HG02571 (cell line): ENCODE data around the gene ABCD1.

Experiments used
- ATAC-seq: cut with Tn5 transposase; IDR thresholded peaks from one replicate; pipeline ENCODE4 v1.9.1; 2021; ENCODE audit warnings: mild to moderate bottlenecking, moderate library complexity; ENCODE audit not compliant: unreplicated experiment

ABCD1 gene

DNA sequence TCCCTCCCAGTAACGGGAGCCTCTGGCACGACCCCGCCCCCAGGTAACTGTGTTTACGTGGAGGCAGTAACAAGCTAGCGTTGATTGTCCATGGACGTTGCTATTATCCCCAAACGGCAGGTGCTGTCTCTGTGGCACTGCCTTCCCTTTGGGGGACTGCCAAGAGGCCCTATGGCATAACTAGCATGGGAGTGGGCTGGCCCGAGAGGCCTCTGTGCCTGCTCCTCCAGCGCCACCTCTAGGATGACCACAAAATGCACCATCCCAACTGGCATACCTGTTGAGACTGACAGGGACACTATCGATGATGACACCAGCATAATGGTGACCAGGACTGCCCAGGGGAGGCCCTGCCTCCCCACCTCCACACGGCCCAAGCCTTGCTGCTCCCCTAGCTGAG, 57.7 kb downstream of the ABCD1 start:
- ATAC-seq, result no peak

DNA sequence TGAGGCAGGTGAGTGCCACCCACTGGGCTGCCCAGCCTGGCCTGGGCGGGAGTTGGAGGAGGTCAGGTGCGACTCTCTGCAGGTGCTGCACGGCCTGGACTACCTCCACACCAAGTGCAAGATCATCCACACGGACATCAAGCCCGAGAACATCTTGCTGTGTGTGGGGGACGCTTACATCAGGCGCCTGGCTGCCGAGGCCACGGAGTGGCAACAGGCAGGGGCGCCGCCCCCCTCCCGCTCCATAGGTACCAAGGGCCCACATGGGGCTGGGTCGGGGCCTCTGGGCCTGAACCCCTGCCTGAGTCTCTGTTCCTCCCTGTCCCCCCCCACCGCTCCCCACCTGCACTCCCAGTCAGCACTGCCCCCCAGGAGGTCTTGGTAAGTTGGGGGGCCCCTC, 58.2 kb downstream of the ABCD1 start:
- ATAC-seq, result no peak

DNA sequence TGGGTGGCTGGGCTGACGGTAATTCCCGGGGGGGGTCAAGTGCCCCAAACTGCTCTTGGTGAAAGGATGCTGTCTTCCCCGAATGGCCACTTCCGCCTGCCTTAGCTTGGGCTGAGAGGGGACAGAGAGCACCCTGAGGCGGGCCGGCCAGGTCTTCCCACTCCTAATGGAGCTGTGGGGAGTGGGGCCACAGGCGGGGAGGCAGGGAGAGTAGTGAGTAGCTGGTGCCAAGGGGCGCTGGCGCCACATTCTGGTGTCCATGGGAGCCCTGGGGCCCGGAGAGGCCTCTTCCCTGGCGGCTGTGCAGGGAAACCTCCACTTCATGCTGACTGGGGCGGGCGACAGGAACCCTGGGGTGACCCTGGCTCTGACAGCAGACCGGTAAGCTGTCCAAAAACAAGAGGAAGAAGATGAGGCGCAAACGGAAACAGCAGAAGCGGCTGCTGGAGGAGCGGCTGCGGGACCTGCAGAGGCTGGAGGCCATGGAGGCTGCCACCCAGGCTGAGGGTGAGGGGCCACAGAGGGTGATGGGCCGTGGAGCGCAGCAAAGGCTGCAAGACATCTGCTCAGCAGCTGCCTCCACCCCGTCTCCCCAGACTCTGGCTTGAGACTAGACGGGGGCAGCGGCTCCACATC, 58.8 kb downstream of the ABCD1 start:
- no peak for ATAC-seq

DNA sequence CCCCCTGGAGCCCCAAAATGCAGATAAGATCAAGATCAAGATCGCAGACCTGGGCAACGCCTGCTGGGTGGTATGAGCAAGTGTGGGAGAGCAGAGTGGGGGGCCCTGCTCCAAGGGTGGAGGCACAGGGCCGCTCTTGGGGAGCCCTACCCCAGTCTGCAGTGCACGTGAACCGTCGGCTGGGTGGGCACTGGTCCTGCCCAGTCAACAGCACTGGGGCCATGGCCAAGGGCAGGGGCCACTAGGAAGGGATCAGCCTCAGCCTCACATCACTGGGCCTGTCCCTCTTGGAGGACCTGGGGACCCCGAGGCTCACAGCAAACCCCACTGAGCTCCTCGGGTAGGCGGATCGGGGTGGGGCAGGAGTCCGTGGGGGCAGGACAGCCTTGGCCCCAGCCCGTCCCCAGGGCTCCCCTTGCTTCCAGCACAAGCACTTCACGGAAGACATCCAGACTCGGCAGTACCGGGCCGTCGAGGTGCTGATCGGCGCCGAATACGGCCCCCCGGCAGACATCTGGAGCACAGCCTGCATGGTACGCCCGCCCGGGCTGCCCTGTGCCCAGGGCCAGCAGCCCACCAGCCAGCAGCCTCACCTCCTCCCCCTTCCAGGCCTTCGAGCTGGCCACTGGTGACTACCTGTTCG, 59.8 kb downstream of the ABCD1 start:
- ATAC-seq, result no peak

DNA sequence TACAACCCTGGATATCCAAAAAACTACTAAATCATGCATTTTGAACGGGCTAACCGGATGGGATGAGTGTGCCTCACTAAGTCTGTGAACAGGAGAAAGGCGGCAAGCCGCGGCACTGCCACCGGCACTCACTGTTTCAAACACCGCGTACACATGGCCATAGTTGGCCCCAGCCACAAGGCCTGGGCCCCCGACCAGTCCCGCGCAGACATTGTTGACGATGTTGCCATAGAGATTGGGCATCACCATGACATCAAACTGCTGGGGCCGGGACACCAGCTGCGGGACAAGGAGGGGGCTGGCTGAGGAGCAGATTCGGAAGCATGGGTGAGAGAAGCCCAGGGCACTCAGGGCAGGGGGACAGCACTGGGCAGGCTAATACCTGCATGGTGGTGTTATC, 62.0 kb downstream of the ABCD1 start:
- no peak for ATAC-seq

DNA sequence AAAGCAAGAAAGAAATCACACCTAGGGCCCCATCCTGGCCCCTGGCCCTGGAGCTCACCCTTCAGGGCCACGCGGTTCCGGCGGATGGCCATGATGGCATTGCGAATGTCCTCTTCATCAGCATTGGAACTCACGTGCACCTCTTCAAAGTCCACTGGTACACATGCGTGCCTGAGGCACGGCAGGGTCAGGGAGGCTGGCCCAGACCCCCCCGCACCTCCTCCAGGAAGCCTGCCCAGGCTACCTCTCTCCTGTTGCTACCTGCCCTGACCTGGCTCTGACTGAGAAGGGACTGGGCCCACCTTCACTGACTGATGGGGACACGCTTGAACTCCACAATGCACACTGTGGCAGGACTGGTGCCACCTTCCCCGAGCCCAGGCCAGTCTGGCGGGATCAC, 65.0 kb downstream of the ABCD1 start:
- ATAC-seq, result no peak

DNA sequence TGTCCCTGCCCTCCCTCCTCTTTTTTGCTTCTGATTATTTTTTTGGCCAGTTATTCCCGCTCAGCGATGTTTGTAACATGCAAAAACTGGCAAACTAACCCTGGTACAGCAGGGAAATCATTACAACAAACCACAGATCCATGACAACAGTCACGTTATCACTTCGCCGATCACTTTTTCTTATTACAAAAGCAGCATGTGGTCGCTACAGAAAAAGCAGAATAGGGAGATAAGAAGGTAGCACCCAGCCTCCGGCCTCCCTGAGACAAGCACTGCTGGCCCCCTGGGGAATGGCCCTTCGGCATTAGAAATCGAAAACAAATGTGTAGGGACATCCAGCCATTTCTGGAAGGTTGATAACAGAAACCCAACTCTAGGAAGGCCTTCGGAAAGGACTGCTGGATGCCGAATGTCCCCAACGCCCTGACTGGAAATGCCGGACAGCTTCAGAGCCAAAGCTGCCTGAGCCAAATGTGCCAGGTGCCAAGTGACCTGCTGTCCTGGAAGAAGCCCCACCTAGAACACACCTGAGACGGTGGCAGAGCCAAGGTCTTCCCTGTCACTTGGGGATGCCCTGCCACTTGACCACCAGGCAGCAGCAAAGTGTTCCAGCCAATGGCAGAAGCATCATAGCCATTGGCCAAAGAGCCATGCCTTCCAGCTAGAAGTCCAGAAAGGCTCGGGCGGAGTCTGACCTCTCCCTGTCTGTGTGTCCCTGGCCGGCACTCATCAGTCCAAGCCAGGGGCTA, 66.6 kb downstream of the ABCD1 start:
- ATAC-seq, result no peak

DNA sequence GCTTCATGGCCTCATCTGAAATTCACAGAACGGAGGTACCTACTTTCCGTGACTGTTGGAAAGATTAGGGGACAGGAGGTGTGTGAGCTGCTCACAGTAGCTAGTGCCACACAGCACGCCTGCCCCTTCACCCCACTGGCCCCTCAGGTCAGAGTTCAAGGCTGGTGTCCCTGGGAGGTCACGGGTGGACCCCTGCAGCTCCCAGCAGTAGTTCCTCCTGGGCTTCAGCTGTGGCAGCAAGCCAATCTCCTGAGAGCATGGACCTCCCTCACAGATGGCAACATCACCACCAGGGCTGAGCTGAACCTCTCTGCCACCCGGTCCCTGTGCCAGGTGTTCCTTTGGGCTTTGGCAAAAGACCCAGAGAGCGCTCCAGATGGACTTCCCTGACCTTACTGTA, 67.7 kb downstream of the ABCD1 start:
- no peak for ATAC-seq

DNA sequence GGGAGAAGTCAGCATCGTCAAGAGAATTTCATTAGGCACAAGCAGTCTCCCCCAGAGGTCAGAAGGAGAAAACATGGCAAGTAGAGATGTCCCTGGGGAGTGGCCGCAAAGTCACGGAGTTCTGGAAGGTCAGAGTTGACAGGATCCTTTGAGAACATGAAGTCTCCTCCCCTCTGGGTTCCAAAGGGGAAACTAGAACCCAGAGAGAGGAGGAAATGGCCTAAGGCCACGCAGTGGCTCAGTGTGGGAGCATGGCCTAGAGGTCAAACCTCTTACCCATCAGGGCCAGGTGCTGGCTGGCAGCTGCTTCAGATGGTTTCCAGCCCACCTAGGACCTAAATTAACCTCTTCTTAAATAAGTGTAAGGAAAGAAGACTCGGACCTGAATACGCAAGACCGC, 68.6 kb downstream of the ABCD1 start:
- ATAC-seq, result no peak
